ENCODE measurements around the gene TPRN. TPM values are rescaled to one million over a fixed set of nuclear protein-coding genes. Genes with fewer than 3 reads are reported as not detected.

Gene TPRN
- total and polyA plus RNA-seq, 2 of the 4 experiments (the other 2 are of a cell fraction) = 1.8 to 5.3 TPM

- TF ChIP-seq CEBPB (IDR thresholded peaks at IDR 0.05; ENCODE audit: low read depth, low read length) = no peak
Measured at GRCh38 chr9:137150617-137151457, 49.7 kb downstream of the TPRN start (continued).

GRCh38 chr9:137149942-137150616 is 50.5 kb downstream of the TPRN start:
- H2BK15ac ChIP-seq (ENCODE audit: low read depth, low read length) = no peak overlapping the region
- no peaks in the 10 kb centered on the region for H3K79me1 ChIP-seq (ENCODE audit: low read depth in 1 of 2, low read length in 2 of 2)
- no peak overlapping the region for H2AK9ac ChIP-seq (replicated peaks; ENCODE audit: low read depth, low read length, poor library complexity)
- H4K91ac ChIP-seq (ENCODE audit: insufficient read depth, low read depth, low read length) = no peak overlapping the region
- WGBS, 2 experiments (ENCODE audit: extremely low coverage in 2 of 2, insufficient read length in 1 of 2) = 65% methylated on average over 7 of the region's 20 CpGs; no CpG with 5 or more reads in 1 of the 2 experiments
- H3K9me1 ChIP-seq (ENCODE audit: insufficient read depth, low read length) = peaks cover 12% of the 10 kb centered on the region
- ChIA-PET CTCF (no interaction called here), POLR2A (ENCODE audit: unreplicated experiment) (no interaction called here)
- no peak overlapping the region for H3K18ac ChIP-seq (ENCODE audit: low read depth, low read length)
- no peak for DNase-seq
- no peak overlapping the region for H3K4ac ChIP-seq (ENCODE audit: low read depth, low read length)
- TF ChIP-seq RCOR1 (IDR thresholded peaks at IDR 0.05; ENCODE audit: insufficient replicate concordance, low read length) (no peak), CEBPB (IDR thresholded peaks at IDR 0.05; ENCODE audit: low read depth, low read length) (no peak)
- no peaks in the 10 kb centered on the region for H4K20me1 ChIP-seq (ENCODE audit: insufficient read depth, low read length)
- H3K27ac ChIP-seq (ENCODE audit: insufficient read depth, low read length) = no peak overlapping the region
- in situ Hi-C loops (cut with MboI; ENCODE audit: low sequenced_read_pairs) = no loop called here
- no peak overlapping the region for H4K5ac ChIP-seq (ENCODE audit: low read depth, low read length)
- H2BK120ac ChIP-seq (ENCODE audit: low read depth, low read length) = no peak overlapping the region
- no peaks in the 10 kb centered on the region for H3K9me3 ChIP-seq (ENCODE audit: control insufficient read depth, insufficient read depth, low read length)
- no peak overlapping the region for H2AK5ac ChIP-seq (ENCODE audit: low read depth, low read length)
- no peak overlapping the region for H2BK5ac ChIP-seq (ENCODE audit: low read depth, low read length, poor library complexity, severe bottlenecking)
- H3K23ac ChIP-seq (ENCODE audit: low read depth, low read length) = no peak overlapping the region
- no peak overlapping the region for H4K8ac ChIP-seq (ENCODE audit: low read depth in 2 of 2, low read length in 2 of 2)
- H3K56ac ChIP-seq (ENCODE audit: extremely low read depth, insufficient read depth, low read length) = no peak overlapping the region
- H3K4me1 ChIP-seq (ENCODE audit: control insufficient read depth, insufficient read depth, low read length) = no peaks in the 10 kb centered on the region
- H2BK20ac ChIP-seq (ENCODE audit: low read depth, low read length) = no peak overlapping the region
- H3K9ac ChIP-seq (ENCODE audit: low read depth, low read length) = no peak overlapping the region
- BruUV-seq (replicated peaks) = no TSS peak
- dilution Hi-C loops (cut with HindIII; ENCODE audit: low sequenced_read_pairs, unreplicated experiment) = no loop called here
- no peak overlapping the region for H2AFZ ChIP-seq (replicated peaks; ENCODE audit: low read length, poor library complexity)
- no peaks in the 10 kb centered on the region for H3K36me3 ChIP-seq (ENCODE audit: control insufficient read depth, insufficient read depth, low read length)
- H3K4me3 ChIP-seq (ENCODE audit: insufficient read depth, low read depth, low read length) = no peak overlapping the region
- H3K4me2 ChIP-seq (ENCODE audit: low read depth, low read length) = no peak overlapping the region
- no peak overlapping the region for H3K14ac ChIP-seq (replicated peaks; ENCODE audit: low read depth, low read length)
- peaks cover 8% of the 10 kb centered on the region for H3K27me3 ChIP-seq (ENCODE audit: control insufficient read depth, insufficient read depth, low read length)
- ATAC-seq (ENCODE audit: low read depth) = no peak
- intact Hi-C loops (cut with micrococcal nuclease) = no loop called here
